Kidney (tissue), 14 donors: Measurements from ENCODE around the gene TSHR. TPM values are rescaled to one million over a fixed set of nuclear protein-coding genes. Genes with fewer than 3 reads are reported as not detected.

Source experiments
- DNase-seq, 5 donors: peaks; one replicate each; pipeline ENCODE4 v3.0.0-alpha.2; 2013 to 2020
- FAIRE-seq: peaks from 2 replicates; lab custom pipeline; 2012; peaks lifted over from hg19 to GRCh38; lab: Jason Lieb, UNC
- H3K27ac ChIP-seq, 2 donors: one replicate each; pipeline ENCODE4 v1.7.0; 2013; ENCODE audit warnings: low read depth in 2 of 2, low read length in 2 of 2, inconsistent platforms in 1 of 2
- H3K27me3 ChIP-seq: one replicate; pipeline ENCODE4 v1.7.1; 2013; ENCODE audit warnings: low read length, inconsistent platforms; ENCODE audit not compliant: control insufficient read depth, insufficient read depth
- H3K36me3 ChIP-seq, 3 donors: one replicate each; pipeline versions ENCODE4 v1.7.0 to v1.7.1; 2013; ENCODE audit warnings: low read length in 3 of 3, control low read depth in 1 of 3, inconsistent platforms in 1 of 3; ENCODE audit not compliant: insufficient read depth in 3 of 3, control insufficient read depth in 2 of 3
- H3K4me1 ChIP-seq, 3 donors: one replicate each; pipeline versions ENCODE4 v1.7.0 to v1.7.1; 2013; ENCODE audit warnings: low read length in 3 of 3, inconsistent platforms in 1 of 3, low read depth in 1 of 3; ENCODE audit not compliant: control insufficient read depth in 2 of 3, insufficient read depth in 2 of 3
- H3K4me3 ChIP-seq, 3 donors: one replicate each; pipeline versions ENCODE4 v1.7.0 to v1.8.1; 2013; ENCODE audit warnings: low read length in 3 of 3, control low read depth in 1 of 3, inconsistent platforms in 1 of 3
- H3K9ac ChIP-seq, 3 donors: one replicate each; pipeline versions ENCODE4 v1.7.0 to v1.7.1; 2013; ENCODE audit warnings: low read length in 3 of 3, control low read depth in 1 of 3, inconsistent platforms in 1 of 3
- H3K9me3 ChIP-seq, 3 donors: one replicate each; pipeline versions ENCODE4 v1.7.0 to v1.7.1; 2013; ENCODE audit warnings: low read length in 3 of 3, control low read depth in 1 of 3, inconsistent platforms in 1 of 3; ENCODE audit not compliant: control insufficient read depth in 2 of 3, insufficient read depth in 1 of 3
- CTCF ChIP-seq: IDR thresholded peaks from 3 replicates; pipeline ENCODE4 v1.5.1; 2012; ENCODE audit warnings: mild to moderate bottlenecking, moderate library complexity, borderline replicate concordance; ENCODE audit not compliant: insufficient read depth; ENCODE audit errors: extremely low read depth
- intact Hi-C: fragments of 100-400 bp; cut with DNase I; formaldehyde crosslinking; loops from one replicate; pipeline ENCODE4 v1.11.1; 2022
- polyA plus RNA-seq: library from polyadenylated mRNA; stranded (reverse); fragments of 350-450 nt; fragmentation: Illumina TruSeq; extraction: RNeasy Lipid Tissue Mini Kit (QIAGEN cat#74804); gene quantifications from one replicate; pipeline ENCODE4 v1.2.3, GENCODE V29; 2014; ENCODE audit warnings: low read depth, low replicate concordance; ENCODE audit not compliant: insufficient read depth
- total RNA-seq: library from RNA; stranded (reverse); fragmentation: NEBNext Ultra II Directional; extraction: Animal tissue kit (Norgen Biotek cat#: 25700); gene quantifications from one replicate; pipeline ENCODE4 v1.2.1, GENCODE V29; 2021
- donor health status: control.
- donor health status: control.
- donor health status: control.
- donor health status: control.
- donor health status: control.
- donor health status: DM: yes; HTN: yes; CAD: no.
- donor health status: Normal renal cell carcinoma (clear cell type).

TSHR gene
- total and polyA plus RNA-seq, 2 donors from 2014 or later, result 0.98 TPM; not detected in 1

- peak; percentile 62 for TF ChIP-seq CTCF
- no peaks in the 10 kb centered on the region for H3K4me1 ChIP-seq
- DNase-seq, result peak in 4 of 5 donors; percentile 24 to 80 (median 44)
- H3K27ac ChIP-seq, result no peak overlapping the region
- intact Hi-C loops, result no loop called here
- no peaks in the 10 kb centered on the region for H3K36me3 ChIP-seq
- H3K4me3 ChIP-seq, result no peak overlapping the region
- peak; percentile 68 for FAIRE-seq
- no peaks in the 10 kb centered on the region for H3K27me3 ChIP-seq
- H3K9me3 ChIP-seq, result no peaks in the 10 kb centered on the region
- no peak overlapping the region for H3K9ac ChIP-seq
These were observed 40.9 kb downstream of the TSHR start for GRCh38 chr14:80996049-80996901.

GRCh38 chr14:81001447-81001846 lies 46.0 kb downstream of the TSHR start:
- H3K36me3 ChIP-seq, result no peaks in the 10 kb centered on the region
- no peak for FAIRE-seq
- no peak overlapping the region for H3K27ac ChIP-seq
- H3K4me1 ChIP-seq, result no peaks in the 10 kb centered on the region
- no peak overlapping the region for H3K4me3 ChIP-seq
- TF ChIP-seq CTCF, result no peak
- DNase-seq, result no peak
- intact Hi-C loops, result no loop called here
- H3K27me3 ChIP-seq, result no peaks in the 10 kb centered on the region
- H3K9me3 ChIP-seq, result no peaks in the 10 kb centered on the region
- no peak overlapping the region for H3K9ac ChIP-seq

- H3K9ac ChIP-seq, result no peak overlapping the region
- FAIRE-seq (no peak), DNase-seq (no peak)
- H3K4me1 ChIP-seq, result no peaks in the 10 kb centered on the region
- no peak for TF ChIP-seq CTCF
- no peaks in the 10 kb centered on the region for H3K9me3 ChIP-seq
- no peak overlapping the region for H3K27ac ChIP-seq
- intact Hi-C loops, result no loop called here
- no peaks in the 10 kb centered on the region for H3K36me3 ChIP-seq
- H3K27me3 ChIP-seq, result no peaks in the 10 kb centered on the region
- H3K4me3 ChIP-seq, result no peak overlapping the region
These were observed 49.2 kb downstream of the TSHR start for GRCh38 chr14:81004575-81004974.
